Measurements from ENCODE around the gene SNX7.

DNA sequence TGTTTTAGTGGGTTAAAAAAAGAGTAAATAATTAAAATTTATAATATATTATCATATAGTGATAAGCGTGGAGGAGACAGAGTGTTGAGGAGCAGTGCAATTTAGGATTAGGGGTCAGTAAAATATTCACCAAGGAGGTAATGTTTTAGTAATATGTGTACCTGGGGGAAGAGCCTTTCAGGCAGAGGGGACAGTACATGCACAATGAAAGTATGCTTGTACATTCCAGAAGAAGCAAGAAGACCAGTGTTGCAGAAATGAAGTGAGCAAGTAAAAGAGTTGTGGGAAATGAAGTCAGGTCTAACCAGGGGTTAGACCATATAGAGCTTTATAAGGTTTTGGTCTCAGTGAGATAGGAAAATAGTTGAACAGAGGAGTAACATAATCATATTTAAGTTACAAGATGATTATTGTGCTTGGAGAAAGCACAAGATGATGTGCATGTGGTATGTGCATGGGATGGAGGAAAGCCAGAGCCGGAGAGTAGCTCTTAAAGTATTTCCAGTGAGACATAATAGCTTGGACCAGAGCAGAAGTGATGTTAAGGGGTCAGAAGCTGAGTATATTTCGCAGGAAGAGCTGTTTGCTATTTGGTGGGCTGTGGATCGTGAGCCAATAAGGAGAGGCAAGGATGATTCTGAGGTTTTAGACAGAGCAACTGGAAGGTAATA, 44.8 kb downstream of the SNX7 start:
- TF ChIP-seq GATA2 (IDR thresholded peaks at IDR 0.05; ENCODE audit: low read depth, low read length): no peak
- TF ChIP-seq GATA3 (IDR thresholded peaks at IDR 0.05; ENCODE audit: low read depth, low read length): no peak

All from SH-SY5Y (cell line).